Prostate gland (tissue), 2 donors: ENCODE data around the gene KCNN3. TPM values are rescaled to one million over a fixed set of nuclear protein-coding genes. Genes with fewer than 3 reads are reported as not detected.

Experiments
- DNase-seq: peaks from one replicate; pipeline ENCODE4 v3.0.0-alpha.2; 2019; ENCODE audit warnings: low spot score
- H3K27ac ChIP-seq, 2 donors: fragments of 200-600 bp; sonication (generic); 2 replicates each; pipeline ENCODE4 v1.5.1; 2017 to 2019
- H3K27me3 ChIP-seq: fragments of 200-600 bp; sonication (generic); replicated peaks from 2 replicates; pipeline ENCODE4 v1.5.1; 2019; ENCODE audit not compliant: insufficient read depth
- H3K36me3 ChIP-seq, 2 donors: fragments of 200-600 bp; sonication (generic); 1 replicate in 1 of 2; 2 replicates in 1 of 2; pipeline versions ENCODE4 v1.5.1 to v1.8.1; 2017 to 2019
- H3K4me1 ChIP-seq: fragments of 200-600 bp; sonication (generic); replicated peaks from 2 replicates; pipeline ENCODE4 v1.5.1; 2019
- H3K4me3 ChIP-seq, 2 donors: fragments of 200-600 bp; sonication (generic); 2 replicates each; pipeline ENCODE4 v1.5.1; 2017 to 2019
- H3K9me3 ChIP-seq: fragments of 200-600 bp; sonication (generic); 2 replicates; pipeline ENCODE4 v1.5.1; 2017
- POLR2A ChIP-seq: fragments of 450-650 bp; IDR thresholded peaks from one replicate; pipeline ENCODE4 v1.6.1; 2016; ENCODE audit warnings: antibody characterized with exemption, mild to moderate bottlenecking
- POLR2AphosphoS5 ChIP-seq: sonication (generic); formaldehyde crosslinking; IDR thresholded peaks from one replicate; pipeline ENCODE4 v1.6.1; 2017; ENCODE audit warnings: antibody characterized with exemption
- WGBS: methylation state at CpG from one replicate; pipeline ENCODE4 v1.1.5; 2018; 5-methylcytosine and 5-hydroxymethylcytosine counted together
- intact Hi-C: fragments of 100-400 bp; cut with DNase I; formaldehyde crosslinking; loops from one replicate; pipeline ENCODE4 v1.14.2; 2022
- total RNA-seq, 2 donors: library from RNA; depleted of rRNA; stranded (reverse); fragments of >200 nt; gene quantifications; one replicate each; pipeline ENCODE4 v1.1.0, GENCODE V29; 2016
- TF ChIP-seq, protein P1 (sequence below), 4 experiments: fragments of 200-600 bp in 2 of 4; fragments of 450-650 bp in 2 of 4; sonication (generic) in 2 of 4; IDR thresholded peaks; 1 replicate in 3 of 4; 2 replicates in 1 of 4; pipeline ENCODE4 v1.5.1; 2016 to 2019; ENCODE audit warnings: antibody characterized with exemption in 4 of 4, mild to moderate bottlenecking in 2 of 4, moderate library complexity in 2 of 4

KCNN3 gene
- total RNA-seq, 2 donors from 2014 or later, result 1.2 to 3.0 TPM

DNA sequence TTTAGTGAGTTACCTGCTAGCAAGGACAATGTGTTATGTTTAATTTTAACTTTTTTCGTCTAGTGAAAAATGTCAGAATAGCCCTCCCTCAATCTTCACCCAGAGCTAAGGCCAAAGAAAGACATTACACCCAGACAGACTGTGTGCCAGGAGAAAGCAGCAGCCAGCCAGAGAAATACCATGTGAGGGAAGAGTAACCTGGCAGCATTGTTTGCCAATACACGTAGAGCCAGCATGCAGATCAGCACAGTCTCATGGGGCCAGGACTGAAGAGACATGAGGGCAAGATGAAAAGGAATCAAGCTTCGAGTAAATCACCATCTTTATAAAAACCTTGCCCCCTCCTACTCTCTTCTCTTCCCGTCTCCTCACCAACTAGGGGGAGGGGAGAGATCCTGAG is 173.6 kb downstream of the KCNN3 start:
- Histone ChIP-seq H3K36me3 (no peaks in the 10 kb centered on the region), H3K9me3 (no peaks in the 10 kb centered on the region), H3K4me1 (no peaks in the 10 kb centered on the region), H3K27me3 (no peaks in the 10 kb centered on the region), H3K27ac (no peak overlapping the region), H3K4me3 (no peak overlapping the region)
- TF ChIP-seq POLR2A, result no peak
- TF ChIP-seq, protein P1, sequence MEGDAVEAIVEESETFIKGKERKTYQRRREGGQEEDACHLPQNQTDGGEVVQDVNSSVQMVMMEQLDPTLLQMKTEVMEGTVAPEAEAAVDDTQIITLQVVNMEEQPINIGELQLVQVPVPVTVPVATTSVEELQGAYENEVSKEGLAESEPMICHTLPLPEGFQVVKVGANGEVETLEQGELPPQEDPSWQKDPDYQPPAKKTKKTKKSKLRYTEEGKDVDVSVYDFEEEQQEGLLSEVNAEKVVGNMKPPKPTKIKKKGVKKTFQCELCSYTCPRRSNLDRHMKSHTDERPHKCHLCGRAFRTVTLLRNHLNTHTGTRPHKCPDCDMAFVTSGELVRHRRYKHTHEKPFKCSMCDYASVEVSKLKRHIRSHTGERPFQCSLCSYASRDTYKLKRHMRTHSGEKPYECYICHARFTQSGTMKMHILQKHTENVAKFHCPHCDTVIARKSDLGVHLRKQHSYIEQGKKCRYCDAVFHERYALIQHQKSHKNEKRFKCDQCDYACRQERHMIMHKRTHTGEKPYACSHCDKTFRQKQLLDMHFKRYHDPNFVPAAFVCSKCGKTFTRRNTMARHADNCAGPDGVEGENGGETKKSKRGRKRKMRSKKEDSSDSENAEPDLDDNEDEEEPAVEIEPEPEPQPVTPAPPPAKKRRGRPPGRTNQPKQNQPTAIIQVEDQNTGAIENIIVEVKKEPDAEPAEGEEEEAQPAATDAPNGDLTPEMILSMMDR (IDR thresholded peaks at IDR 0.05), result no peak
- TF ChIP-seq POLR2AphosphoS5, result no peak
- 25% methylated on average over 4 of the region's 4 CpGs for WGBS
- intact Hi-C loops, result no loop called here
- no peak for DNase-seq

DNA sequence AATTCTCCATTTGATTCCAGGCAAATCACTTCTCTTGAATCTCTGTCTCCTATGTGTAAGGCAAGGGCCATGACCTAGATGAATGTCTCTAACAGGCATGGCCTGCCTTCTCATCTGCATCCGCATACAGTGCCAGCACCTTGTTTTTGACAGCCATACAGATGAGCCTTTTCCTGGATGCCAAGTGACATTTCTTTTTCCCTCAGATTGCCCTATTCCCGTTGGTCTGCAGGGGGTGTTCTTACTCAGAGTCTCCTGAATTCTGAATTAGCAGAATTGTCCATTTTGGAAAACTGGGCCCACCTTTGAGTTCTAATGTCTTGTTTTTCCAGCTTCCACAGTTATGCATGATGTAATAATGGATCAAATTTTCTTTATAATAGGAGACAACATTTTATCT is 174.1 kb downstream of the KCNN3 start:
- WGBS, result 52% methylated on average over 2 of the region's 2 CpGs
- H3K36me3 ChIP-seq, result no peaks in the 10 kb centered on the region
- TF ChIP-seq, protein P1 (IDR thresholded peaks at IDR 0.05), result no peak
- no peak for TF ChIP-seq POLR2A
- no peak for TF ChIP-seq POLR2AphosphoS5
- H3K9me3 ChIP-seq, result no peaks in the 10 kb centered on the region
- no peaks in the 10 kb centered on the region for H3K4me1 ChIP-seq
- no peak overlapping the region for H3K27ac ChIP-seq
- intact Hi-C loops, result no loop called here
- DNase-seq, result no peak
- H3K4me3 ChIP-seq, result no peak overlapping the region
- H3K27me3 ChIP-seq, result no peaks in the 10 kb centered on the region

DNA sequence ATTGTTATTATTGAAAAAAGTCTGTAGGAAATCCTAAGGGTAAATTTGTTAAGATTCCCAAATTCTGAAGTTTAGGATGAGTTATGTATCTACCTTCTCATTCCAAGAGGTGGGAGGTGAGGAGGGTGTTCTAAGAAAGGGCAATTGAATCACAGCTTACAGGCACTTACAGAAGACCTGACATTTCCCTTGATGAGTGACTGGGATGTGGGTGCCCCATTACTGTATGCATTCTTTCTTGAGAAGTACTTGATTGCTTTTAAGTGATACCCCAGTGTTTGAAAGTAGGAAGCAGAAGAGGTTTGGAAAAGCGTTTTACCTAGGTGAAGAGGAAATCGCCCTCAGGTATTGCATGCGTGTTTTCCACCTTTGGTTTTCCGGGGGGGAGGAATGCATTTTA is 175.1 kb downstream of the KCNN3 start:
- Histone ChIP-seq H3K4me1 (no peaks in the 10 kb centered on the region), H3K36me3 (no peaks in the 10 kb centered on the region), H3K27me3 (no peaks in the 10 kb centered on the region), H3K9me3 (no peaks in the 10 kb centered on the region), H3K27ac (no peak overlapping the region), H3K4me3 (no peak overlapping the region)
- TF ChIP-seq POLR2A (no peak), POLR2AphosphoS5 (no peak)
- TF ChIP-seq, protein P1 (IDR thresholded peaks at IDR 0.05), result no peak
- no peak for DNase-seq
- 78% methylated on average over 4 of the region's 4 CpGs for WGBS
- intact Hi-C loops, result no loop called here

DNA sequence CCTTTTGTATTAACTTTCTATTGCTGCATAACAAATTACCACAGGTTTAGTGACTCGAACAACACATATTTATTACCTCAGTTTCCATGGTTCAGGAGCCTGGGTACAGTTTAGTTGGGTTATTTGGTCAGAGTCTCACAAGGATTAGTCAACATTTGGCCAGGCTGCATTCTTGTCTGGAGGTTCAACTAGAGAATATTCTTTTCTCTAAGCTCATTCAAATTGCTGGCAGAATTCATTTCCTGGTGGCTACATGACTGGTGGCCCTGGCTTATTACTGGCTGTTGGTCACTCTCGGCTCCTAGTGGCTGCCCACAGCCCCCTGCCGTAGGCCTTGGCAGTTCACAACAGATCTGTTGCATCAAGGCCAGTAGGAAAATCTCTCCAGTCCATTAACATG is 181.0 kb downstream of the KCNN3 start:
- TF ChIP-seq, protein P1 (IDR thresholded peaks at IDR 0.05), result no peak
- TF ChIP-seq POLR2AphosphoS5 (no peak), POLR2A (no peak)
- no peaks in the 10 kb centered on the region for H3K4me1 ChIP-seq
- H3K27ac ChIP-seq, result no peak overlapping the region
- H3K36me3 ChIP-seq, result no peaks in the 10 kb centered on the region
- WGBS, result 80% methylated on average over 3 of the region's 3 CpGs
- intact Hi-C loops, result no loop called here
- no peaks in the 10 kb centered on the region for H3K27me3 ChIP-seq
- no peak overlapping the region for H3K4me3 ChIP-seq
- no peak for DNase-seq
- no peaks in the 10 kb centered on the region for H3K9me3 ChIP-seq

DNA sequence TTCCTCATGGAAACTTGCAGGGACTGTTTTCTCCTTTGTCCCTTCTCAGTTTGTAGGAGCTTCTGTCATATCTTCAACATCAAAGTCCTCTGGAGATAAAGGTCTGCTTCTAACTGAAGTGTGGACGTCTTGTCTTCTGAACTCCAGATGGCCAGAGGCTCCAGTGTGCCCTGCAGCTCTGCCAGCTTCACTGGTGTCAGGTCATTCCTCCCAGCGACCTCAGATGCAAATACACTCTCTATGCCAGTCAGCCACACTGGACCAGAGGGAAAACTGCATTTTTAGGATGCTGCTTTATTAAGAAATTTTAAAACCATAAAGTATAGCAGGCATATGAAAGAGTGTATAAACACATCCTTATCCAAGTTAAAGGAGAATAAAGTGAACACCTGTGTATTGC is 183.6 kb downstream of the KCNN3 start:
- Histone ChIP-seq H3K27me3 (no peaks in the 10 kb centered on the region), H3K9me3 (no peaks in the 10 kb centered on the region), H3K36me3 (no peaks in the 10 kb centered on the region), H3K27ac (no peak overlapping the region), H3K4me3 (no peak overlapping the region), H3K4me1 (no peaks in the 10 kb centered on the region)
- 17% methylated on average over 2 of the region's 2 CpGs for WGBS
- DNase-seq, result no peak
- intact Hi-C loops, result no loop called here
- TF ChIP-seq POLR2A (no peak), POLR2AphosphoS5 (no peak)
- TF ChIP-seq, protein P1 (IDR thresholded peaks at IDR 0.05), result no peak
